Activated CD8-positive, alpha-beta T cell treated with anti-CD3 and anti-CD28 coated beads for 36 hours (primary cell): ENCODE data around the gene PDF. TPM values are rescaled to one million over a fixed set of nuclear protein-coding genes. Genes with fewer than 3 reads are reported as not detected.

ENCODE experiments used
- ATAC-seq: fragments of 200-7000 bp; cut with Tn5 transposase; one replicate; pipeline ENCODE4 v1.10.0; 2021; ENCODE audit warnings: mild to moderate bottlenecking, moderate library complexity
- CTCF ChIA-PET: fragments of 350-600 bp; sonication (Branson Sonifier 250); formaldehyde crosslinking; loops from one replicate; lab custom pipeline; 2021; ENCODE audit warnings: antibody characterized with exemption; lab: Charles Lee
- POLR2A ChIA-PET: fragments of 350-600 bp; sonication (Branson Sonifier 250); formaldehyde crosslinking; loops from one replicate; lab custom pipeline; 2021; ENCODE audit warnings: antibody characterized with exemption; lab: Charles Lee
- DNase-seq: peaks from one replicate; pipeline ENCODE4 v3.0.0-alpha.2; 2020
- H3K27ac Mint-ChIP-seq: one replicate; pipeline ENCODE4 v1.8.0; 2021; ENCODE audit warnings: mild to moderate bottlenecking, mixed read lengths
- H3K27me3 Mint-ChIP-seq: one replicate; pipeline ENCODE4 v1.8.0; 2021; ENCODE audit warnings: mixed read lengths
- H3K36me3 Mint-ChIP-seq: one replicate; pipeline ENCODE4 v1.8.0; 2021; ENCODE audit warnings: low read depth, mixed read lengths
- H3K4me1 Mint-ChIP-seq: one replicate; pipeline ENCODE4 v1.8.0; 2021; ENCODE audit warnings: low read depth, mixed read lengths
- H3K4me3 Mint-ChIP-seq: one replicate; pipeline ENCODE4 v1.8.0; 2021; ENCODE audit warnings: mild to moderate bottlenecking, moderate library complexity, mixed read lengths
- H3K9me3 Mint-ChIP-seq: one replicate; pipeline ENCODE4 v1.8.0; 2021; ENCODE audit warnings: mixed read lengths
- intact Hi-C: fragments of 100-400 bp; cut with micrococcal nuclease; formaldehyde crosslinking; loops from one replicate; pipeline ENCODE4 v1.10.0; 2022
- total RNA-seq, 2 experiments: library from RNA; stranded (reverse); gene quantifications; one replicate each; pipeline ENCODE4 v1.2.3, GENCODE V29; 2021
- TF ChIP-seq, protein P1 (sequence below): fragments of 200-600 bp; IDR thresholded peaks from one replicate; pipeline ENCODE4 v1.8.0; 2022; ENCODE audit warnings: antibody characterized with exemption, mild to moderate bottlenecking

PDF gene
- total RNA-seq, 2 experiments from 2014 or later, result 16.1 to 19.5 TPM

DNA sequence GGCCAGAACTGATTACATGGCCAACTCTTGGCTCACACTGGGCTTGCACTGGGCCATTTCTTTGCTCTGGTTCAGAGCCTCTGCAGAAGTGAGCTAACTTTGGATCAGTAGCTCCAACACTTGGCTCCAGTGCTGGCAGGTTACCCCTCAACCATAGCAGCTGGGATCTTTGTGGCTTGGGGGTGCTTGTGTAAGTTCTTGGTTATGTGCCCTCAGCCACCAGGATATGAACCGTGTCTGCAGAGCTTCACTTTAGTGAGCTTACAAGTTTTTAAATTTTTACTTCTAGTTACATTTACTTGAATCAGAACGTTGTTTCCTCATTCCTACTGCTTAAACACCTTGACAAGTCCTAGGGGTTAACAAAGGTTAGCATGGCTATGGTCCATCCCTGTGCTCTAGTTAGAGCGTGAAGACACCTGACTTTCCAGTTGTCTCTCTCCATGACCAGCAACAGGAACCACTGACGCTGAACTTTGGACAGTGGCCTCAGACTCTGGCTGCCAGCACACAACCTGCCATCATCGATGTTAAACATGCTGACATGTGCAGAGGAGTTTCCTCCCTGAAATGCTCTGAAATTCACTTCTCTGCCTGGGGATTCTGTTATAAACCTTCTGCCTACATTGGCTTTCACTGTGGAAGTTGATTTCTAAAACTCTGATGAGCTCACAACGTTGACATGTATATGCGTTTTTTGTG, 4.1 kb downstream of the PDF start:
- Mint-ChIP-seq H3K36me3 (peaks cover 52% of the 10 kb centered on the region), H3K4me3 (peak overlapping the region; percentile 59), H3K4me1 (peaks cover 44% of the 10 kb centered on the region), H3K9me3 (no peaks in the 10 kb centered on the region), H3K27ac (peak overlapping the region; percentile 74), H3K27me3 (no peaks in the 10 kb centered on the region)
- TF ChIP-seq, protein P1, sequence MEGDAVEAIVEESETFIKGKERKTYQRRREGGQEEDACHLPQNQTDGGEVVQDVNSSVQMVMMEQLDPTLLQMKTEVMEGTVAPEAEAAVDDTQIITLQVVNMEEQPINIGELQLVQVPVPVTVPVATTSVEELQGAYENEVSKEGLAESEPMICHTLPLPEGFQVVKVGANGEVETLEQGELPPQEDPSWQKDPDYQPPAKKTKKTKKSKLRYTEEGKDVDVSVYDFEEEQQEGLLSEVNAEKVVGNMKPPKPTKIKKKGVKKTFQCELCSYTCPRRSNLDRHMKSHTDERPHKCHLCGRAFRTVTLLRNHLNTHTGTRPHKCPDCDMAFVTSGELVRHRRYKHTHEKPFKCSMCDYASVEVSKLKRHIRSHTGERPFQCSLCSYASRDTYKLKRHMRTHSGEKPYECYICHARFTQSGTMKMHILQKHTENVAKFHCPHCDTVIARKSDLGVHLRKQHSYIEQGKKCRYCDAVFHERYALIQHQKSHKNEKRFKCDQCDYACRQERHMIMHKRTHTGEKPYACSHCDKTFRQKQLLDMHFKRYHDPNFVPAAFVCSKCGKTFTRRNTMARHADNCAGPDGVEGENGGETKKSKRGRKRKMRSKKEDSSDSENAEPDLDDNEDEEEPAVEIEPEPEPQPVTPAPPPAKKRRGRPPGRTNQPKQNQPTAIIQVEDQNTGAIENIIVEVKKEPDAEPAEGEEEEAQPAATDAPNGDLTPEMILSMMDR, result no peak
- intact Hi-C loops, result no loop called here
- ChIA-PET POLR2A (interaction anchor here (0.8 to 7.2 kb wide), 5 partner anchors 11 to 238 kb away, joined by 3 to 93 read pairs (median 7); partner anchors contain the start of gene COG8), CTCF (interaction anchor here (1.1 to 1.5 kb wide), 4 partner anchors 13 to 16 kb away, joined by 3 to 5 read pairs (median 4); partner anchors contain the start of gene COG8)
- no peak for ATAC-seq
- no peak for DNase-seq

DNA sequence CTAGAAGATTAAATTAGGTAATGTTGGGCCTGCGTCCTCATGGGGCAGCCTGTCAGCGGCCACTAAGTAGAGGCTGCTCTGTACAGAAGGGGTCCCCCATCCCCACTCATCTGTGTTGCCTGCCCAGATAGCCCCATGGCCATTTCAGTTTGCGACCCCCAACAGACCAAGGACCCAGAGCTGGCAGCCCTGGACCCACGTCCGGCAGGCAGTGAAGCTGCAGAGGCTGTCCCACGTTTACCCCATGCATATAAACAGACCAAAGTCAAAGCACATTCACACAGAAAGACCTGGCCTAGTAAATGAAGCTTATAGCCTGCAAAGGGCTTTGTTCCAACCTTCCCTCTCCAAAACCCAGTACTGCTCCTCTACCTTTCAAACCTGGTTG, 4.6 kb downstream of the PDF start:
- peak overlapping the region; percentile 59 for H3K4me3 Mint-ChIP-seq
- peaks cover 42% of the 10 kb centered on the region for H3K4me1 Mint-ChIP-seq
- intact Hi-C loops, result no loop called here

DNA sequence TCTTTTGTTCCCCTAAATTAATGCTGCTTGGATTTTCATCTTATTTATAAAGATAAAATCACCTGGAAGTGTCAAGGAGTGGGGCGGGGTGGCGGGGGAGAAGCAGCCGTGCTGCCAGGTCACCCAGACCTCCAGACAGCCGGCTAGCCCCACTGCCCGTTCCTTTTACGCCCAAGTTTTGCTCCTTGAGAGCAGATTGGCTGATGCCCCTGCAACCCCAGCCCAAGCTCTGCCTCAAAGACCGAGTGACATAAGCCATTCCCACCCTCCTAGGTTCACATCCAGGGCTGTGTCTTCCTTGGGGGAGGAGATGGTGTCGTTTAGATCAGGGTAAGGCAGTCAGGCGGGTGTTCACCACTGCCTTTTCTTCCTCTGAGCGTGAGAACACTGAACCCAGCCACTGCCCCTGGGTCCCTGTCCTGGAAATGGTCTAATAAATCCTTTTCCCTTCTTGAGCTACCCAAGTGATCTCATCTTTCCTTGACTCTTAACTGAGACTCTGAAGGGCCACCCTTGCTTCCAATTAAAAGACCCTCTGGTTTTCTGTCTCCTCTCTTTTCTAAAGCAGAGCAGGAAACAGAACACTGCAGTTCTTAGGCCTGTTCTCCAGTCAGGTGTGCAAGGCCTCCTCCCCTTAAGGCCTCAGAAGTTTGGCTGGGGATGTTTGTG, 5.7 kb downstream of the PDF start:
- POLR2A ChIA-PET, result interaction anchor here (1.1 to 3.6 kb wide), 4 partner anchors 9 to 13 kb away, joined by 3 to 21 read pairs (median 9); partner anchors contain the start of genes COG8 and VPS4A
- intact Hi-C loops, result no loop called here
- DNase-seq (no peak), ATAC-seq (no peak)
- H3K4me1 Mint-ChIP-seq, result peaks cover 42% of the 10 kb centered on the region
- H3K27ac Mint-ChIP-seq, result peak overlapping the region; percentile 34
- H3K36me3 Mint-ChIP-seq, result peaks cover 55% of the 10 kb centered on the region
- no peaks in the 10 kb centered on the region for H3K9me3 Mint-ChIP-seq
- no peaks in the 10 kb centered on the region for H3K27me3 Mint-ChIP-seq
- TF ChIP-seq, protein P1, result no peak
- CTCF ChIA-PET, result interaction anchor here (1.3 kb wide), 2 partner anchors 12 to 13 kb away, joined by 3 to 5 read pairs; no protein-coding TSS in a partner anchor
- no peak overlapping the region for H3K4me3 Mint-ChIP-seq

More for the DNA sequence above, 4.6 kb downstream of the PDF start:
- DNase-seq (no peak), ATAC-seq (no peak)
- ChIA-PET POLR2A (interaction anchor here (0.8 to 7.2 kb wide), 5 partner anchors 10 to 239 kb away, joined by 3 to 93 read pairs (median 7); partner anchors contain the start of gene COG8), CTCF (interaction anchor here (1.1 to 1.3 kb wide), 2 partner anchors 13 to 15 kb away, joined by 3 to 4 read pairs; partner anchors contain the start of gene COG8)
- TF ChIP-seq, protein P1, result no peak
- no peaks in the 10 kb centered on the region for H3K9me3 Mint-ChIP-seq
- H3K27me3 Mint-ChIP-seq, result no peaks in the 10 kb centered on the region
- H3K36me3 Mint-ChIP-seq, result peaks cover 56% of the 10 kb centered on the region
- peak overlapping the region; percentile 74 for H3K27ac Mint-ChIP-seq

DNA sequence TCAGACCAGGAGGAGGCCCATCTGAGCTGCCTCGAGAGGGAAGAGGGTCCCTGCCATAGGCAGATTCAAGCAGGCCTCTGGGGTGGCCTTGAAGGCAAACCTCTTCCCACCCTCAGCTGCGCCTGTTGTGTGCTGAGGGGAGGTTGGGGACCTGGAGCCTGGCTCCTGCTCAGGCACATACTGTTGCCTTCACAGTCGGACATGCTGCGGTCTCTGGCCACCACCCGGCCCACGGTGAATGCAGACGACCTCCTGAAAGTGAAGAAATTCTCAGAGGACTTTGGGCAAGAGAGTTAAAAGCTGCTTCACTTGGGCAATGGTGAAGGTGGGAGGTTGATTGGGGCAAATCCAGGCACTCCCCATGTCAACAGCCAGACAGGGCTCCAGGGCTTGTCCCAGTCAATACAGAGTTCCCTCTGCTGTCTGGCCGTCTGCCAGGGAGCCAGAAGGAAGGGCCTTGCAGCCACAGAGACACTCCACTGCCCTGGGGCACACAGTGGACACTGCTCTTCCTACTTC, 6.3 kb downstream of the PDF start:
- ChIA-PET POLR2A (interaction anchor here (1.1 to 3.6 kb wide), 4 partner anchors 8 to 13 kb away, joined by 3 to 21 read pairs (median 9); partner anchors contain the start of genes COG8 and VPS4A), CTCF (interaction anchor here (1.3 kb wide), 2 partner anchors 12 kb away, joined by 3 to 5 read pairs; no protein-coding TSS in a partner anchor)
- no peaks in the 10 kb centered on the region for H3K27me3 Mint-ChIP-seq
- peaks cover 53% of the 10 kb centered on the region for H3K36me3 Mint-ChIP-seq
- DNase-seq, result no peak
- H3K4me1 Mint-ChIP-seq, result peaks cover 38% of the 10 kb centered on the region
- TF ChIP-seq, protein P1, result no peak
- ATAC-seq, result no peak
- no peak overlapping the region for H3K27ac Mint-ChIP-seq
- intact Hi-C loops, result no loop called here
- H3K9me3 Mint-ChIP-seq, result no peaks in the 10 kb centered on the region
- no peak overlapping the region for H3K4me3 Mint-ChIP-seq
